Measurements from ENCODE around the gene ELOVL2.

GRCh38 chr6:10963113-10963512 is 81.0 kb downstream of the ELOVL2 start:
- TF ChIP-seq CTCF (conservative IDR thresholded peaks at IDR 0.05) (no peak), EZH2 (IDR thresholded peaks at IDR 0.05; ENCODE audit: low read depth) (no peak)
